Progenitor cell of endocrine pancreas (in vitro differentiated cells): ENCODE data around the gene LRRC28. TPM values are rescaled to one million over a fixed set of nuclear protein-coding genes. Genes with fewer than 3 reads are reported as not detected.

Experiments
- DNase-seq: peaks from one replicate; pipeline ENCODE4 v3.0.0; 2021; ENCODE audit warnings: low spot score; ENCODE audit not compliant: unreplicated experiment
- H3K27ac Mint-ChIP-seq: 2 replicates; pipeline ENCODE4 v1.8.0; 2021; ENCODE audit warnings: mild to moderate bottlenecking, moderate library complexity, mixed read lengths
- H3K27me3 Mint-ChIP-seq: 2 replicates; pipeline ENCODE4 v1.8.0; 2021; ENCODE audit warnings: mixed read lengths
- H3K36me3 Mint-ChIP-seq: 2 replicates; pipeline ENCODE4 v1.8.0; 2022; ENCODE audit warnings: mixed read lengths; ENCODE audit not compliant: insufficient read depth
- H3K4me1 Mint-ChIP-seq: 2 replicates; pipeline ENCODE4 v1.8.0; 2021; ENCODE audit warnings: low read depth, mixed read lengths
- H3K4me3 Mint-ChIP-seq: 2 replicates; pipeline ENCODE4 v1.8.0; 2021; ENCODE audit warnings: low read depth, mild to moderate bottlenecking, moderate library complexity, mixed read lengths
- H3K9me3 Mint-ChIP-seq: 2 replicates; pipeline ENCODE4 v1.8.0; 2021; ENCODE audit warnings: low read depth, mixed read lengths
- CTCF ChIP-seq: fragments of 200-600 bp; sonication (generic); IDR thresholded peaks from one replicate; pipeline ENCODE4 v1.5.0; 2021; ENCODE audit warnings: antibody characterized with exemption, mild to moderate bottlenecking; ENCODE audit not compliant: unreplicated experiment
- total RNA-seq: library from RNA; stranded (reverse); gene quantifications from 2 replicates; pipeline ENCODE4 v1.2.1, GENCODE V29; 2021

LRRC28 gene
- total RNA-seq, 1 donor from 2014 or later = 36.5 TPM

GRCh38 chr15:99359769-99360168 is 108.5 kb downstream of the LRRC28 start:
- Mint-ChIP-seq H3K27me3 (no peaks in the 10 kb centered on the region), H3K27ac (no peak overlapping the region)
- no peak for DNase-seq

GRCh38 chr15:99361545-99362185 is 110.4 kb downstream of the LRRC28 start:
- DNase-seq = no peak
- peak; percentile 55 for TF ChIP-seq CTCF
- Mint-ChIP-seq H3K4me3 (no peak overlapping the region), H3K9me3 (peaks cover 5% of the 10 kb centered on the region), H3K4me1 (no peaks in the 10 kb centered on the region), H3K27ac (no peak overlapping the region), H3K27me3 (no peaks in the 10 kb centered on the region), H3K36me3 (peaks cover 16% of the 10 kb centered on the region)

More at GRCh38 chr15:99359769-99360168, 108.5 kb downstream of the LRRC28 start:
- peaks cover 6% of the 10 kb centered on the region for H3K9me3 Mint-ChIP-seq
- peaks cover 16% of the 10 kb centered on the region for H3K36me3 Mint-ChIP-seq
- H3K4me1 Mint-ChIP-seq = no peaks in the 10 kb centered on the region
- no peak for TF ChIP-seq CTCF
- H3K4me3 Mint-ChIP-seq = no peak overlapping the region

- Mint-ChIP-seq H3K27ac (no peak overlapping the region), H3K4me3 (no peak overlapping the region), H3K4me1 (no peaks in the 10 kb centered on the region), H3K27me3 (no peaks in the 10 kb centered on the region), H3K36me3 (peaks cover 30% of the 10 kb centered on the region), H3K9me3 (peaks cover 11% of the 10 kb centered on the region)
- no peak for DNase-seq
- no peak for TF ChIP-seq CTCF
Observed at GRCh38 chr15:99365242-99365641, 114.0 kb downstream of the LRRC28 start.

- H3K4me1 Mint-ChIP-seq = no peaks in the 10 kb centered on the region
- TF ChIP-seq CTCF = no peak
- H3K36me3 Mint-ChIP-seq = peaks cover 30% of the 10 kb centered on the region
- H3K4me3 Mint-ChIP-seq = no peak overlapping the region
- no peak overlapping the region for H3K27ac Mint-ChIP-seq
- H3K27me3 Mint-ChIP-seq = no peaks in the 10 kb centered on the region
- no peak for DNase-seq
- peaks cover 11% of the 10 kb centered on the region for H3K9me3 Mint-ChIP-seq
Observed at GRCh38 chr15:99366013-99366412, 114.7 kb downstream of the LRRC28 start.

- DNase-seq = no peak
- no peak overlapping the region for H3K4me3 Mint-ChIP-seq
- H3K27me3 Mint-ChIP-seq = no peaks in the 10 kb centered on the region
- TF ChIP-seq CTCF = no peak
- H3K4me1 Mint-ChIP-seq = no peaks in the 10 kb centered on the region
- H3K36me3 Mint-ChIP-seq = peaks cover 29% of the 10 kb centered on the region
- no peak overlapping the region for H3K27ac Mint-ChIP-seq
- H3K9me3 Mint-ChIP-seq = peaks cover 11% of the 10 kb centered on the region
Observed at GRCh38 chr15:99368743-99369142, 117.5 kb downstream of the LRRC28 start.
